ENCODE results near the gene CDKL4.
"Not testable (repeated sequence)": the region's sequence is repeated elsewhere in the genome, so short reads cannot be mapped to it uniquely, and the experiment has no call there.

CDKL4 gene

GRCh38 chr2:39243469-39244123 is at the start of gene CDKL4:
Gene CDKL4 (minus strand): TSS chr2:39243970.
- peak; percentile 44 for DNase-seq (ENCODE audit: low read depth)

DNA sequence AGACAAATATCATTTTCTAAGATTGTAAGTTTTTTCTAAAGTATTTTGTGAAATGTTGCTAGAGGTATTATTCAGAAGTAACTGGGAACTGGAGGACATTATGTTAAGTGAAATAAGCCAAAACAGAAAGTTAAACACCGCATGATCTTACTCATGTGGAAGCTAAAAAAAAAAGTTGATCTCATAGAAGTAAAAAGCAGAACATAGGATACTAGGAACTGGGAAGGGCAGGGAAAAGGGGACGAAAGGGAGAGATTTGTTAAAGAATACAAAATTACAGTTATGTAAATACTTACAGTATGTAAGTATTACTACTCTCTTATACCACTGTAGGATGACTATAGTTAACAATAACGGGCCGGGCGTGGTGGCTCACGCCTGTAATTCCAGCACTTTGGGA is 46.7 kb upstream of the CDKL4 start:
- no peak for DNase-seq (ENCODE audit: low read depth)

GRCh38 chr2:39289609-39290008 is 45.8 kb upstream of the CDKL4 start:
- peak; percentile 21 for DNase-seq (ENCODE audit: low read depth)

- DNase-seq (ENCODE audit: low read depth): peak; percentile 9
These were observed 39.8 kb upstream of the CDKL4 start for GRCh38 chr2:39283561-39283960.

DNA sequence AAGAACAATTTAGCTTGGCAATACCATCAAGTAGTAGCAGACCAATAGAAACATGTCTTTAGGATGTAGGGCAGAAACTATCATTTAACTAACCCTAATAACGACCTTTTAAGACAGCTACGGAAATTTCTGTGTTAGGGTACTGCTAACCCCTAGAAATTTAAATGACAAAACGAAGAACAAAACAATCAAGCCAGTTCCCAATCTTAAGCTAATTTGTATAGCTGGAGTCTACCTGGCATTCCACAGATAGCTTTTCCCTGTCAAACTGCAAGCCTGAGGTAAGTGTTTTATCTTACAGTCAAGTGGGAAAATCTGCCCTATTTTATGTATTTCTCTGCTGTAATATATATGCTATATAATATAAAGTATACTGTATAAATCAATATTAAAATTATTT is 37.6 kb upstream of the CDKL4 start:
- DNase-seq (ENCODE audit: low read depth): no peak

DNA sequence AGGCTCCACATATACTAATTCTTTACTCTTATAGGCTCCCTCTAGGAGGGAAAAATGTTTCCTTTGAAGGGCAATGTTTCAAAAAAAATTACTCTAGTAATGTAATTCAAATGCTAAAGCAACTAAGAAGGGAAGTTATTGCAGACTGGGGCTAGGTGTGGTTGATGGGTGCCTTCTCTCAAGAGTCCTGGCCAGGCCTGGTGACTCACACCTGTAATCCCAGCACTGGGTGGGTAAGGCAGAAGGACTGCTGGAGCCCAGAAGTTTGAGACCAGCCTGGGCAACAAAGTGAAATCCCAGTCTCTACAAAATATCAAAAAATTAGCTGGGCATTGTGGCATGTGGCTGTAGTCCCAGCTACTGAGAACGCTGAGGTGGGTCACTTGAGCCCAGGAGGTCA is 31.2 kb upstream of the CDKL4 start:
- DNase-seq (ENCODE audit: low read depth): peak; percentile 10

DNA sequence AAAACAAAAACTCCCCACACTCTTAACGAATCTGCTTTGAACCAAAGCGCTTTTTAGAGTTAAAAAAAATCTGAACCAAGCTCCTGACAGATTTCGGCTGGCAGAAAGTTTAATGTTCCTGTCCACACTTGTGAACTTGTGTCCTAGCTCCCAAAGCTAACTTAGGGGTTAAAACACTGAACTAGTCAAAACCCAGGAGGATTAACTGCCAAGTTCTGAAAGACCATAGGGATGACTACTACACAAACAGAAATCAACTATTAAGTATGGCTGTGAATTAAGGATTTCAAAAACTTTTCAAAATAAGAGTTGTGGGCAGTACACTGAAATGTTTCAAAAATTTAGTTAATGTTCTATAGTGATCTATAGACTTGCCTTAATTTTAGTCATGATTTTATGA is 26.2 kb upstream of the CDKL4 start:
- DNase-seq (ENCODE audit: low read depth): no peak

DNA sequence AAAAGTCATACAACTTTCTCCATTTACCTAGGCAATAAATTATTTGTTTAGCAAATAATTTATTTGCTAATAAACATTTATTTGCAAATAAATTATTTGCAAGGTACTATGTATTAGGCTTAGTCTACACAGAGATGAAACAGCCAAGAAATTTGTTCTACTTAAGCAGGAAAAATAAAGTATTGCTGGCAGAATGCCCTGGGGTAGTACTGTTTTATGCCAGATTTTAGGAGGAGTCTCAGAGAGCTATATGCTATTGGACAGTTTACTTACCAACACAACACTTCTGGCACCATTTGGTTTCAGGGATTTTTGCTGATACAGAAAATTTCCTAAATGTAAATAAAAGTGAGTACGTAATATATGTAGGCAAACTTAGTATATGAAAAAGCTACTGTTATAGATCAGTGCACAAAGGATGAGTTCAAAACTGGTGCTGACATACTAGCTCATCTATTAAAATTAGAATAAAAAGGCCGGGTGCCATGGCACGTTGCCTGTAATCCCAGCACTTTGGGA is 23.2 kb upstream of the CDKL4 start:
- peak; percentile 4 for DNase-seq (ENCODE audit: low read depth)

GRCh38 chr2:39266139-39266805 is 22.5 kb upstream of the CDKL4 start:
- peak; percentile 19 for DNase-seq (ENCODE audit: low read depth)

- DNase-seq (ENCODE audit: low read depth): no peak
These were observed 21.5 kb upstream of the CDKL4 start for GRCh38 chr2:39265315-39265714.

DNA sequence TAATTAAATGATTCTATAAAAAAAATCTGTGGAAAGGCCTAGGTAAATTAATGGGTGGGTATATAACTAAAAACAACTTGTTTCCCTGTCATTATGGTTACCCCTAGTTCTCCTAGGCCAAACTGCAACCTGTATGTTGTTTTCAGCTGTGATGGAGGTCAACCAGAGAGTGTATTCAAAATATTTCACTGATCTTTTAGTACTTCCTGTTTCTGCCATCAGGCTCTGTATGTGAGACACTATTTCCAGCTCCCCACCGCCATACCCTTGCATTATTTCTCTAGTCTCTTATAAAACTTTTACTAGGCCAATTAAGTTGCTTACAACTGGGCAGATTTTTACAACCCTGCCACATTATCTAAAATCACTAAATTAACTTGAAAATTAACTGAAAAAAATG is 21.0 kb upstream of the CDKL4 start:
- DNase-seq (ENCODE audit: low read depth): peak; percentile 6

- no peak for DNase-seq (ENCODE audit: low read depth)
These were observed 16.3 kb upstream of the CDKL4 start for GRCh38 chr2:39260087-39260486.

DNA sequence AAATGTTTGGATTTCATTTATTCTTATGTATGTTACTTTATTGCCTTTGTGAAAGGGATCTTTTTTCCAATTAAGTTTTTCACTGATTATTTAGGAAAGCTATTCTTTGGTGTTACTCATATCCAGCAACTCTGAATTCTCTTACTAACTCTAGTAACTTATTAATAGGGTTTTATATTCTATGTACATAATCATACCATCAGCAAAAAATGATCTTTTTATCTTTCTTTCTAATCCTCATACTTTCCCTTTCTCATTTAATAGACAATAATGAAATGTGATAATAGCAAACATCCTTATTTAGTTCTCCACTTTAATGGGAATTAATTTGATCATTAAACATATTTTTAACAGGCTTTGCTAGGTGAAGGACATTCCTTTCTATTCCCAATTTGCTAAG is 12.3 kb upstream of the CDKL4 start:
- no peak for DNase-seq (ENCODE audit: low read depth)

DNA sequence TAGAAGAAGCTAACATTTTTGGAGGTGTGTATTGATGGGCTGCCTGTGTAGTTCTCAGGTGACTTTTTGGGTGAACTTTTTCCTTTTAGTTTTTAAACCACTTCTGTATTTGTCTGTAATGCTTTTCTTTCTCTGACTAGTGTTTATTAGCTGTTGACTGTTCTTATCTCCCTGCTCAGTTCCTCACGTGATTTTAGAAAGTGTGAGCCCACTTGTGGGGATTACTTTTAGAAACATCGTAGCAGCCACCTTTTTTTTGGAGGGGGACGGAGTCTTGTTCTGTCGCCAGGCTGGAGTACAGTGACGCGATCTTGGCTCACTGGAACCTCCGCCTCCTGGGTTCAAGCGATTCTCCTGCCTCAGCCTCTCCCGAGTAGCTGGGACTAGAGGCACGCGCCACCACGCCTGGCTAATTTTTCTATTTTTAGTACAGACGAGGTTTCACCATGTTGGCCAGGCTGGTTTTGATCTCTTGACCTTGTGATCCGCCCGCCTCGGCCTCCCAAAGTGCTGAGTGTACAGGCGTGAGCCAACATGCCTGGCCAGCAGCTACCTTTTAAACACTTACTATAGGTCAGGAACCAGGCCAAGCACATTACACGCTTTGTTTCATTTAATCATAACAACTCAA is 9.2 kb upstream of the CDKL4 start:
- no peak for DNase-seq (ENCODE audit: low read depth)

- no peak for DNase-seq (ENCODE audit: low read depth)
These were observed 3.8 kb upstream of the CDKL4 start for GRCh38 chr2:39247512-39248043.

DNA sequence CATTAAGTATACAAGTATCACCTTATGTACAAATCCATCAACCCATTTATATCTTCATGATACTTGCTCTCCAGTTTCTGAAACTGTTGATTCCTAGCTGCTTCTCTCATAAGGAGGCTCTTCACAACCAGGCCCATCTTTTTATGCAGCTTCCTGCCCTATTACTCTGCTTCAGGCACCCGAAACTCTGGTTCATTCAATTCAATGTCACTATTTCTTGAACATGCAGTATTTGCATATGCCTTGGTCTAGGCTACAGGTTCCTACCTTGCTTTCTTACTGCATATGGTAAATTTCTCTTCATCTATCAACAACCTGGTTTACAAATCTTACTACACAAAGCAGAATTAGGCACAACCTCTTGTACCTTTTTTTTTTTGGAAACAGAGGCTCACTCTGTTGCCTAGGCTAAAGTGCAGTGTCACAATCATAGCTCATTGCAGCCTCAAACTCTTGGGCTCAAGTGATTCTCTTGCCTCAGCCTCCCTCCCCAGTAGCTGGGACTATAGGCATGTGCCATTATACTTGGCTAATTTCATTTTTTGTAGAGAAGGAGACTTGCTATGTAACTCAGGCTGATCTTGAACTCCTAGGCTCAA is 2.7 kb upstream of the CDKL4 start:
- DNase-seq (ENCODE audit: low read depth): no peak

GRCh38 chr2:39244963-39245625 is 1.3 kb upstream of the CDKL4 start:
- not testable (repeated sequence) for DNase-seq (ENCODE audit: low read depth)

DNA sequence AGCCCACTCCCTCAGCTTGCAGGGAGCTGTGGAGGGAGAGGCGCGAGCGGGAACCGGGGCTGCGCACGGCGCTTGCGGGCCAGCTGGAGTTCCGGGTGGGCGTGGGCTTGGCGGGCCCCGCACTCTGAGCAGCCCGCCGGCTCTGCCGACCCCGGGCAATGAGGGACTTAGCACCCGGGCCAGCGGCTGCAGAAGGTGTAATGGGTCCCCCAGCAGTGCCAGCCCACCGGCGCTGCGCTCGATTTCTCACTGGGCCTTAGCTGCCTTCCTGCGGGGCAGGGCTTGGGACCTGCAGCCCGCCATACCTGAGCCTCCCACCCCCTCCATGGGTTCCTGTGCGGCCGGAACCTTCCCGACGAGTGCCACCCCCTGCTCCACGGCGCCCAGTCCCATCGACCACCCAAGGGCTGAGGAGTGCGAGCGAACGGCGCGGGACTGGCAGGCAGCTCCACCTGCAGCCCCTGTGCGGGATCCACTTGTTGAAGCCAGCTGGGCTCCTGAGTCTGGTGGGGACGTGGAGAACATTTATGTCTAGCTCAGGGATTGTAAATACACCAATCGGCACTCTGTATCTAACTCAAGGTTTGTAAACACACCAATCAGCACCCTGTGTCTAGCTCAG is 582 bp upstream of the CDKL4 start:
- not testable (repeated sequence) for DNase-seq (ENCODE audit: low read depth)

- DNase-seq (ENCODE audit: low read depth): no peak
These were observed 2.2 kb downstream of the CDKL4 start for GRCh38 chr2:39241588-39241987.

DNA sequence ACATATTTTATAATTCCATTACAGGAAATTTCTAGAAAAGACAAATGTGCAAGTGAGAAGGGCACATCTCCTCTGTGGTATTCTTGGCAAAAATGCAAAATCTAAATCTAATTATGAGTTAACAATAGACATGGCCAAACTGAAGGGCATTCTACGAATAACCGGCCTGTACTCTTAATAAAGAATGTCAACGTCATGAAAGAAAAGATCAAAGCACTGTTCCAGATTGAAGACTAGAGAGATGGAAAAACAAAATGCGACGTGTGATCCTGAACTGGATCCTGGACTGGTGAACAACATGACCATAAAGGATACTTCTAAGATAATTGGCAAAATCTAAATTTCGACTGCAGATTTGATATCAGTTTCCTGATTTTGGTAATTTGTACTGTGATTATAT is 3.0 kb downstream of the CDKL4 start:
- no peak for DNase-seq (ENCODE audit: low read depth)

- no peak for DNase-seq (ENCODE audit: low read depth)
These were observed 9.0 kb downstream of the CDKL4 start for GRCh38 chr2:39234754-39235153.

DNA sequence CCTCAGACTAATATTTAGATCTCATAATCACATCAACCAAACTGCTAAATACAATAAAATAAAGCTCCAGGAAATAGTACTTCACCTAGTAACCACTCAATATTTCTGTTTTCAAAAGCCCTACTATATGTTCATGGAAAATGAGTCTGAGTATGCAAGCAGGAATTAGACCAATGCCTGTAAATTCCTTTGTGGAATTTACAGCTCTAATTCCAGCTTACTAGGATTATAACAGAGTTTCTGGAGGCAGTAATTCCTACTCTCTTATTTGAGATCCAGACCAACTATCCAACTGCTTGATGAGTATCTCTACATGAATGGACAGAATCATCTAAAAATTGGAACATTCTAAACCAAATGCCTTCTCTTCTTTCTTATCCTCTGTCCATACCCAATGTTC is 11.6 kb downstream of the CDKL4 start:
- DNase-seq (ENCODE audit: low read depth): peak; percentile 77

All from EH (cell line).